ENCODE data around the gene HK3.

DNA sequence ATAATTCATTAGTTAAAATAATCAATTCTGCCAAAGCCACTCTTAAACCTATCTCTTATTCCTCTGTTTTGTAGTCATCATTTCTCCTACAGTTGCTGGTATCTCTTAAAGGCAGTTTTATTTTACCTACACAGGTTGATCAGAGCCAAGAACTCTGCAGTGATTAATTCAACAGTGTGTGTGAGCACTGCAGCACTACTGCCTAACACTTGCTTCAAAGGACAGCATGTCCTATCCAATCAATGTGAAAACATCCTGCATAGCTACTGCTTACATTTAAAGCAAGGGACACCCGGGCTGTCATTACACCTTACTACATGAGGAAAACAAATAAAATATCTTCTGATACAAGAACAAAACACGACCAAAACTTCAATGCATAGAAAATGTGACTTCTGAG, 45.1 kb upstream of the HK3 start:
- TF ChIP-seq, protein P1, sequence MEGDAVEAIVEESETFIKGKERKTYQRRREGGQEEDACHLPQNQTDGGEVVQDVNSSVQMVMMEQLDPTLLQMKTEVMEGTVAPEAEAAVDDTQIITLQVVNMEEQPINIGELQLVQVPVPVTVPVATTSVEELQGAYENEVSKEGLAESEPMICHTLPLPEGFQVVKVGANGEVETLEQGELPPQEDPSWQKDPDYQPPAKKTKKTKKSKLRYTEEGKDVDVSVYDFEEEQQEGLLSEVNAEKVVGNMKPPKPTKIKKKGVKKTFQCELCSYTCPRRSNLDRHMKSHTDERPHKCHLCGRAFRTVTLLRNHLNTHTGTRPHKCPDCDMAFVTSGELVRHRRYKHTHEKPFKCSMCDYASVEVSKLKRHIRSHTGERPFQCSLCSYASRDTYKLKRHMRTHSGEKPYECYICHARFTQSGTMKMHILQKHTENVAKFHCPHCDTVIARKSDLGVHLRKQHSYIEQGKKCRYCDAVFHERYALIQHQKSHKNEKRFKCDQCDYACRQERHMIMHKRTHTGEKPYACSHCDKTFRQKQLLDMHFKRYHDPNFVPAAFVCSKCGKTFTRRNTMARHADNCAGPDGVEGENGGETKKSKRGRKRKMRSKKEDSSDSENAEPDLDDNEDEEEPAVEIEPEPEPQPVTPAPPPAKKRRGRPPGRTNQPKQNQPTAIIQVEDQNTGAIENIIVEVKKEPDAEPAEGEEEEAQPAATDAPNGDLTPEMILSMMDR (IDR thresholded peaks at IDR 0.05; ENCODE audit: low read length), result no peak
- no peak for TF ChIP-seq EZH2 (IDR thresholded peaks at IDR 0.05; ENCODE audit: borderline replicate concordance, low read length)

All from OCI-LY1 (cell line).